Ectodermal cell (in vitro differentiated cells): ENCODE data around the gene AFAP1L1.
A peak's percentile ranks its signal among the peaks of the same experiment; 100 is the strongest.
"Not testable (repeated sequence)": the region's sequence is repeated elsewhere in the genome, so short reads cannot be mapped to it uniquely, and the experiment has no call there.

Experiments used
- H3K27ac ChIP-seq: 2 replicates; pipeline ENCODE4 v1.7.0; 2013; ENCODE audit warnings: mild to moderate bottlenecking, low read depth, low read length; ENCODE audit not compliant: insufficient read depth, poor library complexity, severe bottlenecking
- H3K27me3 ChIP-seq: 2 replicates; pipeline ENCODE4 v1.7.0; 2013; ENCODE audit warnings: mild to moderate bottlenecking, low read length; ENCODE audit not compliant: insufficient read depth, control insufficient read depth, poor library complexity, severe bottlenecking
- H3K36me3 ChIP-seq: one replicate; pipeline ENCODE4 v1.7.0; 2013; ENCODE audit warnings: low read length; ENCODE audit not compliant: control insufficient read depth, insufficient read depth
- H3K4me1 ChIP-seq: one replicate; pipeline ENCODE4 v1.7.0; 2013; ENCODE audit warnings: low read length; ENCODE audit not compliant: control insufficient read depth, insufficient read depth
- H3K4me3 ChIP-seq: 2 replicates; pipeline ENCODE4 v1.7.0; 2013; ENCODE audit warnings: low read depth, low read length, control low read depth; ENCODE audit not compliant: insufficient read depth
- H3K9me3 ChIP-seq: 2 replicates; pipeline ENCODE4 v1.7.0; 2013; ENCODE audit warnings: mild to moderate bottlenecking, low read length, moderate library complexity; ENCODE audit not compliant: control insufficient read depth
- WGBS, 2 experiments: methylation state at CpG; one replicate each; pipeline ENCODE4 v1.1.7; 2013; ENCODE audit warnings: missing lambda C conversion rate in 2 of 2; 5-methylcytosine and 5-hydroxymethylcytosine counted together

The AFAP1L1 gene

DNA sequence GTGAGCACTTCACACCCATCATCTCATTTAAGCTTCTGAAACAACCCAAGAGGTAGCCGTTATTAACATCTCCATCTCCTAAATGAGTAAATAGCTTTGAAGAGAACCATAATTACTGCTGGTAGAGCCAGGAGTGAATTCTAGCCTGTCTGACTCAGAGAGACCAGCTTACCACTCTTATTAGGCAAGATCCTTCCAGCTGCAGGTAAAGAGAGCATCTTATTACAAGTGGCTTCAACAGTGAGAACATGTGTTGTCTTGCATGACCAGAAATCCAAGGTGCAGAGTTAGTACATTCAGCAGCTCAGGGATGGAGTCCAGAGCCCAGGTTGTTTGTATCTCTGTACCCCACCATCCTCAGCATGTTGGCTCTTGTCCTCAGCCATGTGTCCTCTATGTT is 10.9 kb upstream of the AFAP1L1 start:
- Histone ChIP-seq H3K9me3 (no peaks in the 10 kb centered on the region), H3K4me3 (no peak overlapping the region), H3K36me3 (no peaks in the 10 kb centered on the region), H3K27ac (no peak overlapping the region), H3K4me1 (no peaks in the 10 kb centered on the region), H3K27me3 (peaks cover 16% of the 10 kb centered on the region)
- WGBS, 2 experiments = 77 to 92% methylated on average over 1 of the region's 1 CpG

DNA sequence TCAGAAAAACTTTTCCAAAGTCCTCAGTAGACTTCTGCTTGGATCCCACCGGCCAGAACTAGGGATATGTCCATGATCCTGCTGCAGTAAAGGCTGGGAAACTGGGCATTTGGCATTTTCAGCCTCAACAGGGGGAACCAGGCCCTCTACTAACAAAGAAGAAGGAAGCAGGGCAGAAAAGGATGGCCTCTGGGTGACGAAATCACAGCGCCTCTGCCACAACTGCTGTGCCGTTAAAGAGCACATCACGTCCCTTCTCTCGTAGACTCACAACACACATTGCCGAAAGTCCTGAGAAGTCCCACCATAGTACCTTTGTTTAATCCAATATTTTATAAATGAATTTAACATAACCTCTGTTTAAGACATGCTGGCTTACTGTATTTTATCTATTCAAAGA is 10.4 kb upstream of the AFAP1L1 start:
- Histone ChIP-seq H3K36me3 (no peaks in the 10 kb centered on the region), H3K27me3 (peaks cover 16% of the 10 kb centered on the region), H3K27ac (no peak overlapping the region), H3K4me3 (no peak overlapping the region), H3K9me3 (no peaks in the 10 kb centered on the region), H3K4me1 (no peaks in the 10 kb centered on the region)
- WGBS, 2 experiments = 84 to 87% methylated on average over 7 of the region's 7 CpGs

GRCh38 chr5:149262315-149262714 is 9.3 kb upstream of the AFAP1L1 start:
- Histone ChIP-seq H3K4me3 (no peak overlapping the region), H3K27me3 (peaks cover 16% of the 10 kb centered on the region), H3K4me1 (no peaks in the 10 kb centered on the region), H3K36me3 (no peaks in the 10 kb centered on the region), H3K27ac (no peak overlapping the region), H3K9me3 (no peaks in the 10 kb centered on the region)
- WGBS, 2 experiments = 74 to 83% methylated on average over 4 of the region's 4 CpGs

DNA sequence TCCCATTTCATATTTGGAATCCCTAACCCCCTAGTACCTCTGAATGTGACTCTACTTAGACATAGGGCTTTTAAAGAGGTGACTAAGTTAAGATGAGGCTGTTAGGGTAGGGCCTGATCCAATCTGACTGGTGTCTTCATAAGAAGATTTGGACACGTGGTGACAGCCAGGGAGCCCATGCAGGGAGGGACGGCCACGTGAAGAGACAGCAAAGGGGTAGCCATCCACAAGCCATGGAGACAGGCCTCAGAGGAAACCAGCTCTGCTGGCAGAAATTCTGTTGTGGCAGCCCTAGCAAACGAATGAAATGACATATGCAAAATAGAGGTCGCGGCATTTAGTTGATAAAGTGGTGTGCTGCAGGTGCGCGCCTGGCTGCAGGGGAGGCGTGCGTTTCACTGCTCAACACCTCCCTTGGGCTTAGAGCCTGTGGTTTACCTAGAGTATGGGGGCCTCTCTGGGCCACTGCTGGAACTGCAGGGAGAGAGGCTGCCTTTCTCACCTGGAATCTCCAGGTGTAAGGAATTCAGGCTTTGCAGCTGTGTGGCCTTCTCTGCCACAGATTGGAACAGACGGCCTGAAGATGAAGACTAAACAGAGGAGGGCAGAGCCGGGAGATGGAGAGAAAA is 7.1 kb upstream of the AFAP1L1 start:
- H3K36me3 ChIP-seq = no peaks in the 10 kb centered on the region
- H3K9me3 ChIP-seq = no peaks in the 10 kb centered on the region
- H3K27me3 ChIP-seq = peaks cover 16% of the 10 kb centered on the region
- H3K27ac ChIP-seq = no peak overlapping the region
- no peaks in the 10 kb centered on the region for H3K4me1 ChIP-seq
- 21 to 22% methylated on average over 12 of the region's 12 CpGs for WGBS, 2 experiments
- no peak overlapping the region for H3K4me3 ChIP-seq

GRCh38 chr5:149265068-149265465 is 6.6 kb upstream of the AFAP1L1 start:
- no peak overlapping the region for H3K27ac ChIP-seq
- no peaks in the 10 kb centered on the region for H3K9me3 ChIP-seq
- peaks cover 19% of the 10 kb centered on the region for H3K27me3 ChIP-seq
- no peak overlapping the region for H3K4me3 ChIP-seq
- H3K4me1 ChIP-seq = no peaks in the 10 kb centered on the region
- no peaks in the 10 kb centered on the region for H3K36me3 ChIP-seq
- WGBS, 2 experiments = 88 to 91% methylated on average over 7 of the region's 7 CpGs

GRCh38 chr5:149265597-149265996 is 6.1 kb upstream of the AFAP1L1 start:
- no peak overlapping the region for H3K27ac ChIP-seq
- no peaks in the 10 kb centered on the region for H3K36me3 ChIP-seq
- 69 to 70% methylated on average over 4 of the region's 4 CpGs for WGBS, 2 experiments
- no peaks in the 10 kb centered on the region for H3K9me3 ChIP-seq
- H3K4me1 ChIP-seq = no peaks in the 10 kb centered on the region
- peaks cover 24% of the 10 kb centered on the region for H3K27me3 ChIP-seq
- no peak overlapping the region for H3K4me3 ChIP-seq

DNA sequence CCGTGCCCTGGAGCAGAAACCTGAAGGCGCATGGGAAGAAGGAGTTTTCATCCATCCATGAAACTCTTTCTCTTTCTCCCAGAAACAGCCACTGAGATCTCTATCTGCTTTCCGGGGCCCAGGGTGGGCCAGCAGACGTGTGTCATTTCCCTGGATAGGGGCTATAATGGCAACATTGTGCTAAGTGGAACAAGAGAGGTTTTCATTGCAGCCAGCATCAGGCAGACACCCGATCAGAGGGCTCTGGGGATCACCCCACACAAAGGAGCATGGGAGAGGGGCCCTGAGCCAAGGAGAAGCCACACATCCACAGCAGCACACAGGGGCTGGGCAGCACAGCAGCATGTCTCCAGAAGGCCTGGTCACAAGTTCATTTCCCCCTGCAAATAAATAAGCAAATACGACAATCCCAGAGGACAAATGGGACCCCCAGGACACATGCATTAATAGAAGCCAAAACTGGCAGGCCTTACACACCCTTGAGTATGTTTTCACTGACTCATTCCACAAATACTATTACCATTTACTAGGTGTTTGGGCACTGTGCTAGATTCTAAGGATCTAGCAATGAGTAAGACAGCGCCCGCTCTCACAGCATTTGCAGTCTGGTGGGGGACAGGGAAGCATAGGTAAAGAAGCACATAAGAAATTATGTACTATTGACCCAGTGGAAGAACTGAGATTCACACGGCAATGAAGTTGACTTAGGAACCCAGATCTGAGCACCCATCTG is 4.3 kb upstream of the AFAP1L1 start:
- Histone ChIP-seq H3K4me3 (no peak overlapping the region), H3K4me1 (no peaks in the 10 kb centered on the region)

DNA sequence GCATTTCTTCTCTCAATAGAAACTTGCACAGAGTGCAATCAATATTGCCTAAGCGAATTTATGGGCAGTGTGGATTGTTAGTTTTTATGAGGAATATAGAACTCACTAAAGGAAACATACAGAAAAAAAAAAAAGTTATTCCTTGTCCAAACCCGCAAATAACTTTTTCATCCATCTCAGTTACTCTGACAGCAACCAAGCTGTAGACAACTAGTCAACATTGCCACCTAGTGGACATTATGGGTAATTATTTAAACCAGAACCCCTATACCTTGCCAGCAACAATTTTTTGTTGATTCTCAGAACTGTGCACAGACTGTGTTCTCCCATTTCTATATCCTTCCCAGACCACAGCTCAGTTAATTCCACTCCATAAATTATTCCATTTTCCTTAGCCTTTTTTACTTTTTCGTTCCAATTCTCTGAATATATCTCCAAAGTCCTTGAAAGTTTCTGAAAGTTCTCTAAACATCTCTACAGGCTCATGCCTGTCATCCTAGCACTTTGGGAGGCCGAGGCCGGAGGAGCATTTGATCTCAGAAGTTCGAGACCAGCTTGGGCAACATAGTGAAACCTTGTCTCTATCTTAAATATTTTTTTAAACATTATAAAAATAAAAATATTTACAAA is 2.6 kb upstream of the AFAP1L1 start:
- H3K9me3 ChIP-seq = no peaks in the 10 kb centered on the region
- peaks cover 55% of the 10 kb centered on the region for H3K27me3 ChIP-seq
- no peaks in the 10 kb centered on the region for H3K4me1 ChIP-seq
- H3K27ac ChIP-seq = no peak overlapping the region
- H3K36me3 ChIP-seq = no peaks in the 10 kb centered on the region
- no peak overlapping the region for H3K4me3 ChIP-seq
- 56 to 59% methylated on average over 4 to 5 of the region's 6 CpGs for WGBS, 2 experiments

More for the DNA sequence above, 4.3 kb upstream of the AFAP1L1 start:
- Histone ChIP-seq H3K27me3 (peaks cover 42% of the 10 kb centered on the region), H3K27ac (no peak overlapping the region), H3K9me3 (no peaks in the 10 kb centered on the region), H3K36me3 (no peaks in the 10 kb centered on the region)
- 89 to 92% methylated on average over 9 of the region's 9 CpGs for WGBS, 2 experiments

DNA sequence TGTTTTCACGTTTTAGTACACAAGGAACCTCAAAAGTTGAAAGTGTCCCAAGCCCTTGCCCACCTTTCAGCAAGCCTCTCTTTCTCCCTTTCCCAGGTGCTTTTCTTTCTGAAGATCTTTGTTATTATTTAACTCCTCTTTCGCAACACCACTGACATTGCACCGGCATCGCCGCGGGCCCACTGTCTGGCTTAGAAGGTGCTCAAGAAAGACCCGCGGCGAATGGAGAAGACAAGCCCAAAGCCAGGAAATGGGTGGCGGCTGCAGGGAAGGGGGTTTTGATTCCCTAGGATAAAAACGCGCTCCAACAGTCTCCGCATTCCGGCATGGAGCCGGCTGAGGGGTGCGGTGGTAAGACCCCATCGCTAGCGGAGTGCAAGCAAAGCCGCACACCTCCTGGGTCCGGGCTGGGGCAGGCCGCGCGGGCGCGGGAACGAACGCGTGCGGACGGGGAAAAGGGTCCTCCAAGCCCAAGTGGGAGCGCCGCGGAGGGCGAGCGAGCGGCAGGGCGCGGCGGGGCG is 404 bp upstream of the AFAP1L1 start:
- Histone ChIP-seq H3K4me3 (peak overlapping the region; percentile 50), H3K36me3 (no peaks in the 10 kb centered on the region), H3K4me1 (no peaks in the 10 kb centered on the region), H3K9me3 (no peaks in the 10 kb centered on the region), H3K27ac (no peak overlapping the region), H3K27me3 (peaks cover 46% of the 10 kb centered on the region)
- WGBS, 2 experiments = 3 to 4% methylated on average over 40 of the region's 40 CpGs

DNA sequence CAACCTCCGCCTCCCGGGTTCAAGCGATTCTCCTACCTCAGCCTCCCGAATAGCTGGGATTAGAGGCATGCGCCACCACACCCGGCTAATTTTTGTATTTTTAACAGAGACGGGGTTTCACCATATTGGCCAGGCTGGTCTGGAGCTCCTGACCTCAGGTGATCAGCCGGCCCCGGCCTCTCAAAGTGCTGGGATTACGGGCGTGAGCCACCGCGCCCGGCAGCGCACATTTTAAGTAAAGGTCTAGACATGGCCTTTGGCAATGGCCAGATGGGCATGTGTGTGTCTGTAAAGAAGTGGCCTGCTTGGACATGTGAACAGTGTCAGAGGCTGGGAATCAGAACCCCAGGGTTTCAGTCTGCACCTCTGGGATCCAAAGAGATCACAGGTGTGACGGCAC is 1.1 kb downstream of the AFAP1L1 start:
- H3K27ac ChIP-seq, H3K4me3 ChIP-seq, H3K9me3 ChIP-seq, H3K4me1 ChIP-seq, H3K36me3 ChIP-seq: not testable (repeated sequence)
- H3K27me3 ChIP-seq = peaks cover 46% of the 10 kb centered on the region
- 61 to 69% methylated on average over 16 of the region's 16 CpGs for WGBS, 2 experiments
